H1 (cell line): ENCODE data around the gene KCNQ1OT1. TPM values are rescaled to one million over a fixed set of nuclear protein-coding genes. Genes with fewer than 3 reads are reported as not detected.

Experiments
- CHD2 ChIP-seq: IDR thresholded peaks from 2 replicates; pipeline ENCODE4 v1.6.1; 2012; ENCODE audit warnings: low read length, improper control_type of control experiment
- POU5F1 ChIP-seq: IDR thresholded peaks from 2 replicates; pipeline ENCODE4 v1.6.1; 2011; ENCODE audit warnings: low read depth, mild to moderate bottlenecking, low read length, moderate library complexity
- RAD21 ChIP-seq, 2 experiments: IDR thresholded peaks in 1 of 2; conservative IDR thresholded peaks in 1 of 2; 2 replicates each; pipeline ENCODE4 v1.6.1; 2011; ENCODE audit warnings: low read depth in 2 of 2, low read length in 2 of 2, improper control_type of control experiment in 1 of 2, inconsistent platforms in 1 of 2, mild to moderate bottlenecking in 1 of 2, moderate library complexity in 1 of 2
- RBBP5 ChIP-seq: IDR thresholded peaks from 2 replicates; pipeline ENCODE4 v1.7.1; 2012; ENCODE audit warnings: low read depth, mild to moderate bottlenecking, inconsistent platforms, low read length, moderate library complexity, borderline replicate concordance
- SIRT6 ChIP-seq: IDR thresholded peaks from one replicate; pipeline ENCODE4 v1.7.1; 2012; ENCODE audit warnings: low read length, inconsistent platforms
- polyA plus RNA-seq, 7 experiments: library from polyadenylated mRNA; depleted of rRNA in 3 of 7; stranded (reverse) in 5 of 7; unstranded in 2 of 7; fragments of >200 nt in 5 of 7; fragments of 200-250 nt in 2 of 7; gene quantifications; 1 replicate in 5 of 7; 2 replicates in 1 of 7; 4 replicates in 1 of 7; pipeline versions ENCODE4 v1.2.1 to v1.2.3, GENCODE V29; 2011 to 2013; ENCODE audit warnings: missing spikeins in 2 of 7, mixed read lengths in 2 of 7
- total RNA-seq: library from RNA; stranded (reverse); fragmentation: NEBNext Ultra II Directional; extraction: Animal tissue kit (Norgen Biotek cat#: 25700); gene quantifications from 2 replicates; pipeline ENCODE4 v1.2.1, GENCODE V29; 2021

KCNQ1OT1 gene
- total and polyA plus RNA-seq, 2 of the 8 experiments (the other 6 are each of a cell fraction or from before 2014, with no cell fraction given), result 0.21 to 1.2 TPM

- TF ChIP-seq RAD21 (IDR thresholded peaks at IDR 0.05 in 1 of 2, conservative IDR thresholded peaks at IDR 0.05 in 1 of 2; ENCODE audit: low read depth in 2 of 2, low read length in 2 of 2) (peak; percentile 37 to 61; a peak in 3 of 4 replicates), SIRT6 (no peak), CHD2 (no peak), POU5F1 (no peak), RBBP5 (no peak)
Measured at GRCh38 chr11:2566223-2567025, 133.4 kb downstream of the KCNQ1OT1 start (continued).
